DOHH2 (cell line): ENCODE measurements around the gene SLC2A13.

Source experiments
- EZH2phosphoT487 ChIP-seq: fragments of 200-600 bp; sonication (generic); IDR thresholded peaks from 2 replicates; pipeline ENCODE4 v1.6.1; 2017; ENCODE audit warnings: borderline replicate concordance, mild to moderate bottlenecking, antibody characterized with exemption, low read length, moderate library complexity, mixed read lengths
- TF ChIP-seq, protein P1 (sequence below): fragments of 200-600 bp; sonication (generic); IDR thresholded peaks from one replicate; pipeline ENCODE4 v1.5.1; 2014; ENCODE audit warnings: antibody characterized with exemption, mild to moderate bottlenecking, low read depth, low read length; ENCODE audit not compliant: poor library complexity, severe bottlenecking

DNA sequence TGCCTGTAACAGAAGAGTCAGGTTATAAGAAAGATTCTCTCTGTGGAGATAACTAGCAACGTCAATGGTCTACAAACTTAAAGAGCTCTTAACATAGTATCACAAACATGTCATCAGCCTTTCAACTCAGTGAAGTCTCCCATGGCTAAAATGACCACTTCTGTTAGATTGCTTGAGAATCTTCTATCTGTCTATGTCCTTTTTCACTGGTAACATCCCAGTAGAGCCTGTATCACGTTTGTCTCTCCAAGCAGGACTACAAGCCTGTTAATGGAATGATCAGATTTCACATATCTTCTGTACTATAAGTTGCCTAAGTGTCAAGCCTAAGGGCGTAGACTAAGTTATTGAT lies 50.7 kb downstream of the SLC2A13 start:
- TF ChIP-seq, protein P1, sequence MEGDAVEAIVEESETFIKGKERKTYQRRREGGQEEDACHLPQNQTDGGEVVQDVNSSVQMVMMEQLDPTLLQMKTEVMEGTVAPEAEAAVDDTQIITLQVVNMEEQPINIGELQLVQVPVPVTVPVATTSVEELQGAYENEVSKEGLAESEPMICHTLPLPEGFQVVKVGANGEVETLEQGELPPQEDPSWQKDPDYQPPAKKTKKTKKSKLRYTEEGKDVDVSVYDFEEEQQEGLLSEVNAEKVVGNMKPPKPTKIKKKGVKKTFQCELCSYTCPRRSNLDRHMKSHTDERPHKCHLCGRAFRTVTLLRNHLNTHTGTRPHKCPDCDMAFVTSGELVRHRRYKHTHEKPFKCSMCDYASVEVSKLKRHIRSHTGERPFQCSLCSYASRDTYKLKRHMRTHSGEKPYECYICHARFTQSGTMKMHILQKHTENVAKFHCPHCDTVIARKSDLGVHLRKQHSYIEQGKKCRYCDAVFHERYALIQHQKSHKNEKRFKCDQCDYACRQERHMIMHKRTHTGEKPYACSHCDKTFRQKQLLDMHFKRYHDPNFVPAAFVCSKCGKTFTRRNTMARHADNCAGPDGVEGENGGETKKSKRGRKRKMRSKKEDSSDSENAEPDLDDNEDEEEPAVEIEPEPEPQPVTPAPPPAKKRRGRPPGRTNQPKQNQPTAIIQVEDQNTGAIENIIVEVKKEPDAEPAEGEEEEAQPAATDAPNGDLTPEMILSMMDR: no peak
- TF ChIP-seq EZH2phosphoT487: no peak
